IPS-NIHi7 (cell line): ENCODE results near the gene SGF29.
"Not testable (repeated sequence)": the region's sequence is repeated elsewhere in the genome, so short reads cannot be mapped to it uniquely, and the experiment has no call there.

Experiments
- DNase-seq: peaks from one replicate; pipeline ENCODE4 v3.0.0; 2012; ENCODE audit warnings: mixed read lengths; ENCODE audit errors: extremely low spot score

SGF29 gene

DNA sequence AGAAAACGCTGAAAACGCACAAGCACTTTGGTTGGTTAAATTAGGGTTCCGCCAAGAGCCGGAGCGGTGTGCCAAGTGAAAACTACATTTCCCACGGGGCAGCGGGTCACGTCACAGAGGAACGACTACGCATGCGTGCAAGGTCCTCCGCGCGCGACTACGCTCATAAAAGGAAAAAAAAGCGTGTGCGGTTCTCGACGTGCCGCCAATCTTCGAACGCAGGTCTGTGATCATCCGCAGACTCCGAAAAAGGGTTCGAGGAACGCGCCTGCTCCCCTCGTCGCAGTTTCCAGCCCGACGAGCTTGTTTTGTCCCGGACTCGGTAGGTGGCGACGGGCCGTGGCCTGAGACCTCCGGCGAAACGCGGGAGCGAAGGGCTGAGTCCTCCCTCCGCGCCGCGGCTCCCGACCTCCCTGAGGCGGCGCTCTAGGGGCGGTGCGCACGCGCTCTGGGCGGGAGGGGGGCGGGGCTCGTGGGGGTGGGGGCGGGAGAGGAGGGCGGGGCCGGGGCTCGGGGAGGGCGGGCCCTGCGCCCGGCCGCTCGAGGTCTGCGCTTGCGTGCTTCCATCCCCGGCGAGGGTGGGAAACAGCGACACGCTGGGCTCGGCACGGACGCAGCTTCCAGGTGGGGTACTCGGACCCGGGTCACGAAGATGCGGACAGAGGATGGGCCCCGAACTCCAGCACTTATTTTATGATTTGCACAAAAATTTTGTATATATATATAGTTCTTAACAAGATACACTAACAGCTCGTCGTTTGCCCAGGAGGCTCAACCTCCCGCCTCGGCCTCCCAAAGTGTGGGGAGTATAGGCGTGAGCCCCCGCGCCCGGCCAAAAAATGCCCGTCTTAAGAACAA is at the start of gene SGF29:
SGF29 (plus strand) TSS at position 145 of the 858 bp plus-strand sequence. CDS start 27,150 bp downstream, outside the sequence.
- DNase-seq: peak; percentile 99

DNA sequence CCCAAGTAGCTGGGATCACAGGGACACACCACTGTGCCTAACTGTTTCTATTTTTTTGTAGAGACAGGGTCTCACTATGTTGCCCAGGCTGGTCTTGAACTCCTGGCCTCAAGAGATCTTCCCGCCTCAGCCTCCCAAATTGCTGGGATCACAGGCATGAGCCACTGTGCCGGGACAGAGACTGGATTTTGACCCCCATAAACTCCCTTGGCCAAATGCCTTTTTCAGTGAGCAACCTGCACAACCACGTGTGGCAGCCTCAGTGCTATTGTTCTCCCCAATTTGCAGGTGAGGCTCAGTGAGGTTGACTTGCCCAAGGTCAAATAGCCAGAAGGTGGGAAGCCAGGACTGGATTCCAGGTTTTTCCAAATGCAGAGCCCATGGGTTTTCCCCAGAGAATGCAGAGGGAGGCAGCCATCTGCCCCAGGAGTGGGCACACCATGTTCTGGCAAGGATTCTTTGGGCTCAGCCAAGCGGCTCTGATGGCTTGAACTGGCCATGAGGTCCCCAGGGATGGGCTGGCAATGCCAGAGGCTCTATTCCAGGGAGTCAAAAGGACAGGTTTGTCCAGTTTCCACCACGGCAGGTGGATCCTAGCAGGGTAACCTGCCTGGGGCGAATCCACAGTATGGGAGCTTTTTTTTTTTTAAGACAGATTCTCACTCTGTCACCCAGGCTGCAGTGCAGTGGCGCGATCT is 48.9 kb upstream of the SGF29 start:
- DNase-seq: no peak

DNA sequence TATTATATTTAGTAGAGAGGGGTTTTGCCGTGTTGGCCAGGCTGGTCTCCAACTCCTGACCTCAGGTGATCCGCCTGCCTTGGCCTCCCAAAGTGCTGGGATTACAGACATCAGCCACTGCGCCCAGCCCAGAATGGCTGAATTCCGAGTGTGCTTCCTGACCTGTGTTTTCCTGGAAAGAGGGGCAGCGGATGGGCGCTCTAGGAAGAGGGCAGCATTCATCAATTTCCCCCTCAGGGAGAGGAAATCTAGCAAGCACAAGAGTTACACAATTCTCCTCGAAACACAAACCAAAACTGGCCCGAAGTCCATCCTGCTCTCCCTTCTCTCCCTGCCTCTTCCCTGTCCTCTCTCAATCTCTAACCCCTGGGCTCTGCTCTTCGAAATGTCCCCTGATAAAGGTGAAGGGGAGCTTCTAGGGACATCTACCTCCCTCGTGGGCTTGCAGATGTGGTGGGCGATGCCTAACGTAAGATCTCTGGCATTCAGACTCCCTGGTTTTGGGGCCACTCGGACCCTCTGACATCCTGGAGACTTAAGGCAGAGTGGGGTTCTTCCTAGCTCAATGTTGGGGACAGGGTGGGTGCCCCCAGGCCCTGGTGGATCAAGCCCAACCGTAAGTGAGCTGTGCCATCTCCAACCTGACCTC is 48.1 kb upstream of the SGF29 start:
- DNase-seq: no peak

DNA sequence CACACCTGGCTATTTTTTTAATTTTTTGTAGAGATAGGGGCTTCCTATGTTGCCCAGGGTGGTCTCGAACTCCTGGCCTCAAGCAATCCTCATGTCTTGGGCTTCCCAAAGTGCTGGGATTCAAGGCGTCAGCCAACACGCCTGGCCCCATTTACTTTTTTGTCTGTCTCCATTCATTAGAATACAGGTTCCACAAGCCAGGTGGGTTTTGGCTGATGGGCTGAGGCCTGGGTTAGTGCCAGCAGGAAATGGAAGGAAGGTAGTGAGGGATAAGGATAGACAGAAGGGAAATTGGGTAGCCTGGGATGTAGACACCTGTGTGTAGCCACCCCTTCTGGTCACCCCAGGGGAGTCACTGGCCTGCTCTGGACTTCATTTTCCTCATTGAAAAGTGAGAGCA is 42.7 kb upstream of the SGF29 start:
- no peak for DNase-seq

DNA sequence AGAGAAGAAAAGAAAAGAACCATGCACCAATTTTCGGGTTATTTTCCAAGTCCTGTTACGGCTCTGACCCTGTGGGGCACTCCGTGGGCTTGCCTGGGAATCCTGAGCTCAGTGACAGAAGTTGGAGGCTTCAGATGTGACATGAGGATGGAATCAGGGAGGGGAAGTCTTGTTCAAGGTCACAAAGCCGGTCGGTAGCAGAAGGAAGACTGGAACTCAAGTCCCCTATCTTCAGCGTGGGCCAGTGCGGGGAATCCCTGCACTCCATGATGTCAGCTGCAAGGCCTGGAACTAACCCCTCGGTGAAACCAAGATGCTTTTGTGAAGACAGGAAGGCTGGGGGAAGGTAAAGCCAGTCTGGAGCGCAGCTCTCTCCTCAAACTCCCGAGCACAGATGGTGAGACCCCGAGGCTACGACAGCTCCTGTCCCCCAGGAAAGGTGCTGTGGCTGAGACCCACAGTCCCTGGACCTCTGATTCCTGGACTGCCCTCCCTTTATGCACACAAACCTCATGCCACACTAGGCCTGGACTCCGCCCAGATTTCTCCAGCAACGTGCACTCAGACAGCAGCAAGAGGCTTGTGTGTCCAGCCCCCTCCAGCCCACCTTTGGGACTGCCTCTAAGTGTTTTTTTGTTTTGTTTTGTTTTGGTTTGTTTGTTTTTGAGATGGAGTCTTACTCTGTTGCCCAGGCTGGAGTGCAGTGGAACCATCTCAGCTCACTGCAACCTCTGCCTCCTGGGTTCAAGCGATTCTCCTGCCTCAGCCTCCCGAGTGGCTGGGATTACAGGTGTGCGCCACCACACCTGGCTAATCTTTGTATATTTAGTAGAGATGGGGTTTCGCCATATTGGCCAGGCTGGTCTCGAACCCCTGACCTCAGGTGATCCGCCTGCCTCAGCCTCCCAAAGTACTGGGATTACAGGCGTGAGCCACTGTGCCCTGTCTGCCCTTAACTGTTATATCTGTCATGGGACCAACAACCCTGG is 41.6 kb upstream of the SGF29 start:
- no peak for DNase-seq

DNA sequence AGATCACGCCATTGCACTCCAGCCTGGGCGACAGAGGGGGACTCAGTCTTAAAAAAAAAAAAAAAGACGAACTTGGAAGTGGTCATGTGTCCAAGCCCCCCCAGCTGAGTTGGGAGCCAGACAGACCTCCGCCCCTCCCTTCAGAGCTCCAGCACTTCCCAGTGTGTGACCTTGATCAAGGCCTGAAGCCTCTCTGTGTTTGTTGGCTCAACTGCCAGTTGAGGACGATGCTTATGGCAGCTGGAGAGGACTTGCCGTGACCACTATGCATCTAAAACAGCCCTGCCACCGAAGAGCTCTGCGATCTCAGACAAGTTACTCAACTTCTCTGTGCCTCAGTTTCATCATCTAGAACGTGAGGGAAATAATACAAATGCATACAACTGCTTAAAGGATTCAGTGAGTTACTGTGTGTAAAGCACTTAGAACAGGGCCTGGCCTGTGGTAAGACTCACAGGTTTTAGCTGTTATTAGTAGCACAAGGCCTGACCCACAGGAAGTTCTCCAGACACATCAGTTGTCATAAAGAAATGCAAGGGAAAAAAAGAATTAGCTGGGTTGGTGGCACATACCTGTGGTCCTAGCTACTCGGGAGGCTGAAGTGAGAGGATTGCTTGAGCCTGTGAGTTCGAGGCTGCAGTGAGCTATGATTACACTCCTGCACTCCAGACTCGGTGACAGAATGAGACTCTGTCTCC is 40.1 kb upstream of the SGF29 start:
- no peak for DNase-seq

DNA sequence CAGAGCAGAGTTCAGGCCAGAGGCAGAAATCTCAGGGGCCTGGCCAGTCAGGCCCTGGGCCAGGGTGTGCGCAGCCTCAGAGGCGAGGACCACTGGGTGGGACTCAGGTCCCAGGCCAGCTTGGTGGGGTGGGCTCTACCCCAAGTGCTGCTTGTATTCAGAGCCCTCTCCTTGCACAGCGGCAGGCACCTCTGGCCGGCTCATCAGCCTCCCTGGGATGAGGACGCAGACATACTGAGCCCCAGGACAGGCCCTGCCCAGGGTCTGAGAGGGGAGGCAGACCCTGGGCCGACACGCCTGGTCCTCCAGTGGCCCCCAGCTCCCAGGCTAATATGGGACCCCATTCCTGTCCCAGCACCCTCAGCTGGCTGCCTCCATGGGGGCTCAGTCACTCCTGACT is 39.5 kb upstream of the SGF29 start:
- DNase-seq: no peak

DNA sequence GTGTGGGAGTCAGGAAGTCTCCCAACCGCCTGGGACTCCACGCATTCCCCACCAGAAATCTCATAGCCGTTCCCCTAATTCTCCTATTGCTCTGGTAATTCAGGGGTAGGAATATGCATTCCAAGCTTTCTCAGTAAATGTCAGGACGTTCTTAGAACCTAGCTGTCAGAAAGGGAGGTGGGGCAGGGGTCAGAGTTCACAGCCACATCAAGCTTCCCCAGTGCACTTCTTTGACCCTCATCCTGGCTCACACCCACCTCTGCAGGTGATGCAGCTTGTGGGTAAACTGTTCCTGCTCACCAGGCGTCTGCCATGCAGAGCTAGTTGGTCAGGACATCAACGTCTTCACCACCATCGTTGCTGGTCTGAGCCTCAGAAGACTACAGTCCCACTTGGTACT is 33.0 kb upstream of the SGF29 start:
- no peak for DNase-seq

DNA sequence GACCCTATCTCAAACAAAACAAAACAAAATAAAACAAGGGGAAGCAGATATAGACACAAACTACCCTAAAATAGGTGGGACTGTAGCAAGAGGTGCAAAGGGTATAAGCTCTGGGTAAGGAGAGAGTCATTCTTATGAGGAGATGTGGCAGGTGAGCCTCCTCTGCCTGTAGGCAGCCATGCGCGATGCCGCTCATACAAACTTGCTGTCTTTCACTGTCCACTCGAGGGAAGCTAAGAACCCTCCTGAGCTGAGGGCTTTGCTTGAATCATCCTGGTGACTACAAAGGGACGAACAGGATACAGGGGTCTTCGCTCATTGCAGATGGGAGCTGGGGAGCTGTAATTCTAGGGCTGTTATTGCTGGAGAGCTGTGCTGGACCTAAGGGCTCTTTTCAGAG is 32.3 kb upstream of the SGF29 start:
- DNase-seq: no peak

DNA sequence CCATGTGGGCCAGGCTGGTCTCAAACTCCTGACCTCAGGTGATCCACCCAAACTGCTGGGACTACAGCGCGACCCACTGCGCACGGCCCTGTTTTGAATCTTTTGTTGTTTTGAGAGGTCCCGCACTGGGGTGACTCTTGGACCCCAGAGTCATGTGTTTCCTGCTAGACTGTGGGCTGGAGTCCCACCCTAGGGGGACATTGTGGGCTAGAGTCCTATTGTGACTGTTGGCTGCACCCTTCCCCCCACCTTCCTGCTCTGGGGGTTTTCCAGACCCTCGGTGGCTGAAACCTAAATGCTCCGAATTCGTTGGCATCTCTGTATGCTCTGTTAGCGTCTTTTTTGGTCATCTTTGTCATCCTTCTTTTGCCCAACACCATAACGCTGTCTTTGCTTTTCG is 30.9 kb upstream of the SGF29 start:
- DNase-seq: no peak

DNA sequence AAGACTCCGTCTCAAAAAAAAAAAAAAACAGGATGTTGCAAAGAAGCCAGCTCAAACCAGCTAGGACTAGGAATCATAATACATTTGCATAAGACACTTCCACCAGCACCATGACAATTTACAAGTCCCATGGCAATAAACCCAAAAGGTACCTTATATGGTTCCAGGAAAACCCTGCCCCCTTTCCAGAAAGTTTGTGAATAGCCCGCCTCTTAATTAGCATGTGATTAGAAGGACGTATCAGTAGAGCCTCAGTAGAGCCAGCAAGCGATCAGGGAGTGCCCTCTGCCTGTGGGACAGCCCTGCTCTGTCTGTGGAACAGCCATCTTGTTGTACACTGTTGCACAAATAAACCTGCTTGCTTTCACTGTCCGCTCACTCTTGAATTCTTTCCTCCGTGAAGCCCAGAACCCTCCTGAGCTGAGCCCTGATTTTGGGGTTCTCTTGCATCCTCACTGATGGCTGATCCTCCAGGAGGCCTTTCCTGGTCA is 29.0 kb upstream of the SGF29 start:
- DNase-seq: no peak

DNA sequence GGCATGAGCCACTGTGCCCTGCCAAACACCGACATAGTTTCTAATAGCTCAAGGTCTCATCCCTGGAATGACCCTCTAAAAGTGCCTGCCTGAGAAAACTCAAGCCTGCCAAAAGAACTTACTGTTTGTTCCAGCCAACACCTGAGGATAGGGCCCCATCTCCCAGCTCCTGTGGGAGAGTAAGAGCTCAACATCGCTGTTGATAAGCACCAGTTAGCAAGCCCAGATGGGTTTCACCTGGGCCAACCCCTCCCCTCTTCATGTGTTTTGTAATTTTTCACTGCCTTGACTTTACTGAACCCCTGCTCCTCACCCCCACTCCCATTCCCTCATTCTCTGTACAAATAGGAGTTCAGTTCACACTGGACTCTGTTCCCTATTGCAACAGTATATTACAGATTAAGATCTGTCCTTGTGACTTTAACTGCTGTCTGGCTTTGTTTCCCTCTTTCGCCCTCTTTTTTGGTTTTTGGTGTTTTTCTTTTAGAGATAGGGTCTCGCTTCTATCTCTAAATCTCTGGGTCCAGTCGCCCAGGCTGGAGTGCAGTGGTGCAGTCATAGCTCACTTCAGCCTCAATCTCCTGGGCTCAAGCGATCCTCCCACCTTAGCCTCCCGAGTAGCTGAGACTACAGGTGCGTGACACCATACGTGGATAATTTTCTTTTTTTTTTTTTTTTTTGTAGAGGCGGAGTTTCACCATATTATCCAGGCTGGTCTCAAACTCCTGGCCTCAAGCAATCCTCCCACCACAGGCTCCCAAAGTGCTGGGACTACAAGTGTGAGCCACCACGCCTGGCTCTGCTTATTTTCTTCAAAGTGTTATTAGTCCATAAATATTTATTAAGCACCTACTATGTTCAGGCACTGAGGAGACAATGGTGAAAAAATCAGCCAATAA is 27.3 kb upstream of the SGF29 start:
- DNase-seq: no peak

DNA sequence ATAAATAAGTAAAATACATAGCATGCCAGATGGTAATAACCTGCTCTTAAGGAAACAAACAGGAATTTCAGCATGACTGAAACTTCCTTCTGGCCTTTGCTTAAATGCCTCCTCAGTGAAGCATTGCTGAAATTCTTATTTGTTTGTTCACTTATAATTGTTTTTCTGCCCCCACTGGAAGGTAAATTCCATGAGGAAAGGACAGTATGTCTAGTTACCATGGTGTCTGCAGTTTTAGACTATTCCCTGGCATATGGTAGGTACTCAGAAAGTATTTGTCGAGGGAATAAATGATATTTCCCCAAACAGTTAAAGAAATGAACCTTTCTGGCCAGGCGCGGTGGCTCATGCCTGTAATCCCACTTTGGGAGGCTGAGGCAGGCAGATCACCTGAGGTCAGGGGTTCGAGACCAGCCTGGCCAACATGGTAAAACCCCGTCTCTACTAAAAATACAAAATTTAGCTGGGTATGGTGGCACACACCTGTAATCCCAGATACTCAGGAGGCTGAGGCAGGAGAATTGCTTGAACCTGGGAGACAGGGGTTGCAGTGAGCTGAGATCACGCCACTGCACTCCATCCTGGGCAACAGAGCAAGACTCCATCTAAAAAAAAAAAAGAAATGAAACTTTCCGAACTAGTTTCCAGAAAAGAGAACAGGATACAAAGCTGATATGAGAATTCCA is 26.5 kb upstream of the SGF29 start:
- DNase-seq: not testable (repeated sequence)

DNA sequence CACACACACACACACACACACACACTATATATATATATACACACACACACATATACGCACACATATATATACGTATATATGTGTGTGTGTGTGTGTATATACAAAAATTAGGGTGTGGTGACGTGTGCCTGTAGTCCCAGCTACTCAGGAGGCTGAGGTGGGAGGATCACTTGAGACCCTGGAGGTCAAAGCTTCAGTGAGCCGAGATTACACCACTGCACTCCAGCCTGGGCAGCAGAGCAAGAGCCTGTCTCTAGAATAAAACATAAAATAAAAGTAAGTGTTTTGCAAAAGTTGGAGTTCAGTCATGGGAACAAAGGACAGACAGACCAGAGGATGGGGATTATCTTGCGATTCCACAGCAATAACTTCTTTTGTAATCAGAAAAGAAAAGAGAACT is 25.7 kb upstream of the SGF29 start:
- DNase-seq: no peak

DNA sequence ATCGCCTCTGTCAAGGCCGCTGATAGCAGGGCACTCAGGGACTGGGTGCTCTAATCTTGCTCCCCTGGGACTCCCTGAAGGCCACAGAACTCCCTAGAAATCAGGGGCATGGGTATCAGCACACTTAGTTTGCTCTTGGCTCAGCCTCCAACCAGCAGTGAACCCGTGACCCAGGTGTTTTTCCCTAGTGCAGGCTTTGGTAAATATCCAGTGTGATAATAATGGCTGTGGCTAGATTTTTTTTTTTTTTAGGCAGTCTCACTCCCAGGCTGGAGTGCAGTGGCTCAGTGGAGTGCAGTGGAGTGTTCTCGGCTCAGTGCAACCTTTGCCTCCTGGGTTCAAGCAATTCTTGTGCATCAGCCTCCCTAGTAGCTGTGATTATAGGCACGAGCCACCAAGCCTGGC is 25.3 kb upstream of the SGF29 start:
- DNase-seq: no peak

DNA sequence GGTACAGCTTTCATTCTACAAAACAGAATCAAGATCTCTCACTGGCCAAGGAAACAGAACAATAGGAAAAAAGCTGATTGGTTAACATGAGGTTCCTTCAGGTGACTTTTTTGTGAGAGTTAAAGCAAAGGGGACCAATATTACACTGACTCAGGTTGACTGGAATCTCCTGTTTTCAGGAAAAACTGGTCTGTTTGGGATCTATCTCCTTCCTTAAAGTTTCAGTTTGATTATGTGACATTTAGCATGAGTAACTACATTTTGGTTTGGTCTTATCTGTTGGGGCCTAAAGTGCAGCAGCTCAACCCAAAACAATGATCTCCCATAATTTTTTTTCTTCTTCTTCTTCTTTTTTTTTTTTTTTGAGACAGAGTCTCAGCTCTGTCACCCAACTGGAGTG is 24.6 kb upstream of the SGF29 start:
- DNase-seq: no peak

DNA sequence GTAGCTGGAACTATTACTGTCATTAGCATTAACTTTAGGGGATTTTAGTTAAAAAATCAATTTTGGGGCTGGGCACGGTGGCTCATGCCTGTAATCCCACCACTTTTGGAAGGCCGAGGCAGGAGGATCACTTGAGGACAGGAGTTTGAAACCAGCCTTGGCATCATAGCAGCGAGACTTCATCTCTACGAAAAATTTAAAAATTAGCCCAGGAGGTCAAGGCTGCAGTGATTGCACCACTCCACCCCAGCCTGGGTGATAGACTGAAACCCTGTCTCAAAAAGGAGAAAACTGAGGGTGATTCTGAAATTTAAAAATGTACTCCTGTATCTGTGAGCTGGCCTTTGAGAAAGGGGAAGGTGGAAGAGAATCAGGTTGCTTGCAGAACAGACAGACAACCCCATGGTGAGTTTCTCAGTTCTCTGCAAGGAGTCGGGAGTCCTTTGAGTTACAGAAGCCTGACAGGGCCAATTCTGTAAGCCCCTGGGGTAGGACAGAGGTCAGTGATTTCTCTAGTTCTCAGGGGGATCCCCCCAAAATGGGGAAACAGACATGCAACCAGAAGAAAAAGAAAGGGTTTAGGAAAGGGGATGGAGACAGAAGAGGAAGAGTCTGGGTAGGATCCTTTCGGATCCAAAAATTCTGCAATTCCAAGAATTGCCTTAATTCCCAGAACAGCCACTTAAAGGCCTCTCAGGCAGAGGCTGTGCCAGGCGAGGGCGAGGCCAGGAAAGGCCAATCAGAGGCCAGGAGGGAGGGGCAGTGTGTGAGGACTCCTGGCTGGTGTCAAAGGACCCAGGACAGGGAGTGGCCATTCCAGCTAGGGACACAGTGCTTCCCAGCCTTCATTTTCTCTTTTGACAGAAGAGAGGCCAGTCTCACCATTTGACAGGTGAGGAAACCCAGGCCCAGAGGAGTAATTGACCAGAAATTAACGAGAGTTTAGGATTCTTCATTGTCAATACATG is 21.7 kb upstream of the SGF29 start:
- DNase-seq: peak; percentile 85
